GM19468 (cell line): ENCODE results near the gene LYRM7.

ENCODE experiments used
- ATAC-seq: cut with Tn5 transposase; IDR thresholded peaks from one replicate; pipeline ENCODE4 v1.9.1; 2021; ENCODE audit warnings: mild to moderate bottlenecking, moderate library complexity, moderate number of reproducible peaks; ENCODE audit not compliant: unreplicated experiment; ENCODE audit errors: extremely low read depth

Gene LYRM7

DNA sequence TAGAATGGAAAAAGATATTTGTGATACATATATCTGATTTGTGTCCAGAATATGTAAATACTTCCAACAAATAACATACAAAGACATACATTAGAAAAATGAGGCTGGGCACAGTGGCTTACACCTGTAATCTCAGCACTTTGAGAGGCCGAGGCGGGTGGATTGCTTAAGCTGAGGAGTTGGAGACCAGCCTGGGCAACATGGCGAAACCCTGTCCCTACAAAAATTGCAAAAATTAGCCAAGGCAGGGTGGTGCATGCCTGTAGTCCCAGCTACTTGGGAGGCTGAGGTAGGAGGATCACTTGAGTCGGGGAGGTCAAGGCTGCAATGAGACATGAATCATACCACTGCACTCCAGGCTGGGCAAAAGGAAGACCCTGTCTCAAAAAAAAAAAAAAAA is 47.0 kb downstream of the LYRM7 start:
- ATAC-seq, result no peak

DNA sequence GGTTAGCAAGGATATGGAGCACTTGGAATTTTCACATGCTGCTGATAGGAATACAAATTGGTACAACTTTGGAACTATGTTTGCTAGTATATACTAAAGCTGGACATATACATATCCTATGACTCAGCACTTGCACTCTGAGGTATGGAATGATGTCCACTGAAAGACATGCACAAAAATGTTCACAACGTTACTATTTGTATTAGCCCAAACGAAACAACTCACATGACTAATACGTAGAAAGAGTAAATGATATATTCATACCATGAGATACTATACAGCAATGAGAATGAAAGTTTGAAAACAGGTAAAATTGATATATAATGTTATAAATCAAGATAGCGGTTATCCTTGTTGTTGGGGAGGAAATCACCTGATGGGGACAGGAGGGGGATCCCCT is 47.6 kb downstream of the LYRM7 start:
- no peak for ATAC-seq

DNA sequence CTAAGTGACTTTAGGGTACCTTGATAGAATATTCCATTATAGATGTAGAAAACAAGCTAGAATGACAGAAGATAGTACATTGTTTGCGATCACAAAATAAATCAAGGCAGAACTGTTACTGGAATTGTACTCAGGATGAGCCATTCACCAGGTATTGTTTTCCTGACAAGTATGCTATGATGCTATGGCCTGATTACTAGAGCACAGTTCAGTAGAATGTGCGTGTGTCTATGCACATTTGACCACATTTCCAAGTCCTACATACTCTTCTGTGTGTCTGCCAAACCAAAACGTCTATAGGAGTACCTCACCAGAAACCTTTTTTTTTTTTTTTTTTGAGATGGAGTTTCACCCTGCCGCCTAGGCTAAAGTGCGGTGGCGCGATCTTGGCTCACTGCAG is 49.8 kb downstream of the LYRM7 start:
- no peak for ATAC-seq

DNA sequence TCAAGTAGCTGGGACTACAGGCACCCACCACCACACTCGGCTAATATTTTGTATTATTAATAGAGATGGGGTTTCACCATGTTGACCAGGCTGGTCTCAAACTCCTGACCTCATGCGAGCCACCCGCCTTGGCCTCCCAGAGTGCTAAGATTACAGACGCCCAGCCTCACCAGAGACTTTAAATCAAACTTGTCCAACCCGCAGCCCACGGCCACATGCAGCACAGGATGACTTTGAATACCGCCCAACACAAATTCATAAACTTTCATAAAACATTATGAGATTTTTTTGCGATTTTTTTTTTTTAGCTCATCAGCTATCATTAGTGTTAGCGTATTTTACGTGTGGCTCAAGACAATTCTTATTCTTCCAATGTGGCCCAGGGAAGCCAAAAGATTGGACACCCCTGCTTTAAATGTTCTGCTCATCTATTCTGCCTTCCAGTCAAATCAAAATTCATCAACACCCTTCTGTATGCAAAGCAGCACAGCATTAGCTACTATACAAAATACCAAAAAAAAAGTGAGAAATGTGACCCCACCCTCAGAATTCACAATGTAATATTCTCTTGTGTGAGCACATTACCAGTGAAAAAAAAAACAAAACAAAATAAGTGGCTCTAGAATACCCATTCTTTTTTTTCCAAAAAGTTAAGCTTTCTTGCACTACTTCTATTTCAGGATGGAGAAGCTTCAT is 50.4 kb downstream of the LYRM7 start:
- ATAC-seq, result no peak

DNA sequence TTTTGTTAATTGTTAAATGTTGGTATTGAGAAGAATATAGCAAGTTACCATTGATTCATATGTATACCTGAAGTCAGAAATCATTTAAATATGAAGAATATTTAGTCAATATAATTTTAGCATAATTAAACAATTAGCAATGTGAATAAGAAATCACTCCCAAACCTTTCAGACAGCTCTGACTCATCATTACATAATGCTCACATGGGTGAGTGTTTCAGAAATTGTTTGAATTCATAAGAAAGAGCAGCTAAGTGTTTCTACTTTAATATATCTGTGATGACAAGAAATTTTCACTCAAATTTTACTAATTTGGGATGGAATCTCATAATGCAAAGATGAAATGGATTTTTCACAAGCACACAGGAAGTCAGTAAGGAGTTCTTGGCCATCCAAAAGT is 51.1 kb downstream of the LYRM7 start:
- no peak for ATAC-seq

DNA sequence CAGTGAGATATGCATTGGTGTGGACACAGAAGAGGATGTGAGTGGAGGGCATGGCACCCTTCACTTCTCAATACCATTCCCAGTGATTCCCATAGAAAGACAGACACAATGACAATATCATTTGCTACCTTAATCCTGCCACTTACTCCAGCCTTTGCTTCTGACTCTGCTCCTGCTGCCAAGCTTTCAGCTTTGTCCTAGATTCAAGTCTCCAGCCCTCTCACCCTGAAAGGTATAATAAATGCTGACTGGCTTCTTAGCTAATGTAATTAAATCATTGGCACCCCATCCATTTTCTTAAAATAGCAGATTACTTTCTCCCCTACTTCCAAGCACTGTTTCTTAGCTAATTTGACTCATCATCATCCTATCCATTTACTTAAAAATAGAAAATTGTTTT is 52.0 kb downstream of the LYRM7 start:
- ATAC-seq, result no peak

DNA sequence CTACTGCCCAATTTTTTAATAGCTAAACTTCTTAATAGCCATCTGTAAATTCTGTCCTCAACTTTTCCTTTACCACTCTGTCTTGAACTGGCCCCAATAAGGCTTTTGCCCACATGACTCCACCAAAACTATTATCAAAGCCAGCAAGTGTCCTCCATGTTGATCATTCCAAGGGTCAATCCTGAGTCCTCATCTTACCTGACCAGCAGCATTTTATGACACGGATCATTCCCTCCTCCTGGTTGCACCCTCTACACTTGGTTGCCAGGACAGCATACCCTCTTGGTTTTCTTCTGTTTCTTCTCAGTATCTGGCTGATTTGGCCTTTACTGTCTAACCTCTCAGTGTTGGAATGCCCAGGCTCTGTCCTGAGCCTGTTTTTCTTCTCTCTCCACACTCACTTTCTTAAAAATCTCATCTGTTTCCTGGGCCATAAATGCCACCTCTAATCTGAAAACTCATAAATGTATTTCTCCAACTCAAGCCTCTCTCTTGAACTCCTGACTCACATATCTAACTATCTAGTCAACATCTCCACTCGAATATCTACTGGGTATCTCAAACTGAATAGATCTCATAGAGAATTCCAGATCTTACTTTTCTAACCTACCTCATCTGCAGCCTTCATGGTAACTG is 53.1 kb downstream of the LYRM7 start:
- no peak for ATAC-seq

DNA sequence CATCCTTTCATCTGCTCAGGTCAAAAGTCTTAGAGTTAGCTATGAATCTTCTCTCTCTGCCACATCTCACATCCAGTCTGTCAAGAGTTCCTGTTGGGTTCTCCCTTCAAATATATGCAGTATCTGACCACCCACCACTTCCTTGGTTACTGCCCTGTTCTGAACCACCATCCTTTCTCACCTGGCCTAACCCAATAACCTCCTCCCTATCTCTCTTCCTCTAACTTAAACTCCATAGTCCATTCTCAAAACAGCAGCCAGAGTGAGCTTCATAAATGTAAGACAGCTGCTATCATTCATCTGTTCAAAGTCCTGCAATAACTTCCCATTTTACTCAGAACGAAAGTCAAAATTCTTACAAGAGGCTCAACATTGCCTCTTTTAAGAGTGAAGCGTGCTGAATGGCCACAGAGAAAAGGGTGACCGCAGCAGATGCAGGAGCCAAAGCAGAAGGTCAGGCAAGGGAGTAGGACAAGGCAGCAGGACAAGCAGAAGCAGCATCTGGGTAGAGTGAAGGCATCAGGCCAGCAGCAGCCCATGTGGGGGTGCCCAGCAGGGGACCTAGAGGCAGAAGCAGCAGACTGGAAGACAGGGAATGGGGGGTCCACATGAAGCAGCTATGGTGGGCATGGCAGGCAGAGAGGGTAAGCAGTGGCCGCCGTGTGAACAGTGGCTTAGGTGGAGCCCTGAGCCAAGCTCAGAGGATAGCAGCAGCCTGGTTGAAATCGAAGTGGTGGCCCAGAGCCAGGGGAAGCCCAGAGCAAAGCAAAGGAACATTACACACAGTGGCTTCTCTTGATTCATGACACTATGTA is 53.9 kb downstream of the LYRM7 start:
- peak; percentile 87 for ATAC-seq

DNA sequence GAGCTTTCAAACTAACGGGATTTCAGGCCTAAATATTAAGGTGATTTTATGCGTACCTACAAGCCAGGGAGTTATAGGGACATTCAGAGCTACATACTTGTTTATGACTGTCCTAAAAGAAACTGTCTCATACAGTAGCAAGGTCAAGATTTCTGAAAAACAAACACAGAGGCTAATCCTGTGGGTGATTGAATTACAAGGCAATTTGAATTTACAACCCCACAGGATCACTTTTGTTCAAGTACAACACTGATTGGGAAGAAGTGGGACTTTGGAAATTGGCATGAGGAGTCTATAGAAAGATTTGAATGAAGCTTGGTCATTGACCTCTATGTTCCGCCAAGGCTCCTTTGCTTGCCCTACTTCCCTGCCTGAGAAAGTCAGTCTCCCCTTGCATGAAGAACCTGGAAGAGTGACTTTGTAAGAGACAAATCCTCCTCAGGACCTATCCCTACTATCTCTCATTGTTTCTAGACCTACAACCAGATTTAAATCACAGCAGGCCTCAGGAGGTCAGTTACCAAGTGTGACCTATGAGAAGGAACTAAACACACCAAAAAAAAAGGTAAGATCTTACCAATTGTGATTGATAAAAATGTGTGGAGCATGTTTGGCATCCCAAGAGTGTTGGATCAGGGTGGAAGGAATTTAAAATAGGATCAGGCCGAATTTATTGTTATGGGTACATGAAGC is 54.7 kb downstream of the LYRM7 start:
- ATAC-seq, result no peak

DNA sequence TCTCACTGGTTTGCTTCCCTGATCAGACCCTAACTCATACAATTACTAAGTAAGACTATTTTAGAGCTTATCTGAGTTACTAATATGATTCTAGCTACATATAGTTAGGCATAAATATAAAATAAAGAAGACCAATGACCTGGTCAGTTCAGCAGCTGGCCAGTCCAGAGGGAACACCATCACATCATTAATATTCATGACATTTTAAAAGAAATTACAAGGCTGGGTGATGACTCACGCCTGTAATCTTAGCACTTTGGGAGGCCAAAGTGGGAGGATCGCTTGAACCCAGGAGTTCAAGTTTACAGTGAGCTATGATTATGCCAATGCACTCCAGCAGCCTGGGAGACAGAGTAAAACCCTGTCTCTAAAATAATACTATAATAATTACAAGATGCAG is 56.2 kb downstream of the LYRM7 start:
- ATAC-seq, result no peak

DNA sequence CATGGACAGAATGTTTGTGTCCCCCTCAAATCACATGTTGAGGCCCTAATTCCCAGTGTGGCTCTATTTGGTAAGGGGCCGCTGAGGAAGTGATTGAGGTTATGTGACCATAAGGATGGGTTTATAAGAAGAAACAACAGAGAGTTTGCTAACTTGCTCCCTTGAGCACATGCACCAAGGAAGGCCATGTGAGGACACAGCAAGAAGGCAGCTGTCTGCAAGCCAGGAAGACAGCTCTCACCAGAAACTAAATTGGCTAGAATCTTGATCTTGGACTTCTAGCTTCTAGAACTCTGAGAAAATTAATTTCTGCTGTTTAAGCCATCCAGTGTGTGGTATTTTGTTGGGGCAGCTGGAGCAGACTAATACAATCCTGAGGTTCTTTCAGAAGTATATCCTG is 57.9 kb downstream of the LYRM7 start:
- ATAC-seq, result no peak

DNA sequence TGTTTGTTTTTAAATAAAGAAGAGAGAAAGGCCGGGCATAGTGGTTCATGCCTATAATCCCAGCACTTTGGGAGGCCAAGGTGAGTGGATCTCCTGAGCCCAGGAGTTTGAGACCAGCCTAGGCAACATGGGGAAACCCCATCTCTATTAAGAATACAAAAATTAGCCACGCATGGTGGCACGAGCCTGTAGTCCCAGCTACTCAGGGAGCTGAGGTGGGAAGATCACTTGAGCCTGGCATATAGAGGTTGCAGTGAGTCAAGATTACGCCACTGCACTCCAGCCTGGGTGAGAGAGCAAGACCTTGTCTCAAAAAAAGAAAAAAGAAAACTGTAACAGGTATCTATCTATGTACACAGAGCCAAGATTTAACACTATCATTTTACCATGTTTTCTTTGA is 58.9 kb downstream of the LYRM7 start:
- ATAC-seq, result no peak

DNA sequence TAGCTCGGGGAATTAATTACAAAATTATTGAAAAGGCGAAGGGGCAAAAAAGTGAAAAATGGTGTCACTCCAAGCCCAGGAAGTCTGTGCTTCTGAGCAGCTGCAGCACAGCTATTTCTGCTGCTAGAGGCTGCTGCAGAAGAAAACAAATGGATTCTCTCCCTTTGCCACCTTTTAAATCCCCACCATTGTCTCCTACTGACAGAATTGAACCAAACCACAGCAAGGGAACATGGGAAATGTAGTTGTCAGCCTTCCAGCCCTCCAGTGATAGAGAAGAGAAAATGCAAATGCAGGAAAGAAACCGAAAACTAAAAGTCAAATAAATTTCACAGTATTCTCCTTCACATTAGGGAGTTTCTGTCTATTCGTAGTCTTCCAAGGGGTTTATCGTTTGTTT is 59.7 kb downstream of the LYRM7 start:
- peak; percentile 79 for ATAC-seq

DNA sequence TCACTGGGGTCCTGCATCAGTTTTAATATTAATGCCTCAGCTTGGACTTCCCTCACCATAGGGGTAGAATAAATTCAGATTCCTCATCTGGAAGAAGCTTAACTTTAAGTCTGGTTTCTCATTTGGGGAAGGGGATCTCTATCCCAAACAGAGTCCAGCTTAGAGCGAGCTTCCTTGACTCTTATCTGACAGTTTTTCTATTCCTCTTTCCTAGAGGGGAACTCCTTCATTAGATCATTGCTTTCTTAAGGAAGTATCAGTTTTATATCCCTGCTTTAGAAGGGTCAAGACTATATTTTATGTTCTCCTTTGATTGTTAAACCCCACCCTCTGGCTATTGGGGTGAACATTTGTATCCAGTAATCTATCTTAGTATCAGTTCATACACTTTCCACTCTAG is 68.9 kb downstream of the LYRM7 start:
- ATAC-seq, result no peak

DNA sequence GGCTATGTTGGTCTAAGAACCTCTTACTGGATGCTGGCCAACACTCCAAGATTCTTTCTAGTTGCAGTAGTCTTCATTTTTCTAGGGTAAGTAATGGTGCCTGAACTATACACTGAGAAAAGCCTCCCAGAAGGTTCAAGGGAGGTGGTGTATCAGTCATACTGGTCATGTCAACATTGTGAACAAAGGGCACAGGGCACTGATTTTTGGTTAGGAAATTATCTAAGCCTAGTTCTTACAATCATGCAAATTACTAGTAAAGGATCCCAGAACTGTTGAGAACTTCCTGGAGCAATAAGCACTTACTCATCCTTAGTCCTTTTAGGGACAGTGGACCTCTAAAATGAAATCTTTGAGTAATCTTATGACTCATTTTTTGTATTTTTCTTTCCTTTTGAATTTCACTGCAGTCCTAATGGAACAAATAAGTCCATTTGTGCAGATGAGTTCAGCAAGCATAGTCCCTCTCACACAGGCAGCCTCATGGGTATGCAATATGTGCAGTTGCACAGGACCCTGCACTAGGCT is 72.0 kb downstream of the LYRM7 start:
- ATAC-seq, result no peak

DNA sequence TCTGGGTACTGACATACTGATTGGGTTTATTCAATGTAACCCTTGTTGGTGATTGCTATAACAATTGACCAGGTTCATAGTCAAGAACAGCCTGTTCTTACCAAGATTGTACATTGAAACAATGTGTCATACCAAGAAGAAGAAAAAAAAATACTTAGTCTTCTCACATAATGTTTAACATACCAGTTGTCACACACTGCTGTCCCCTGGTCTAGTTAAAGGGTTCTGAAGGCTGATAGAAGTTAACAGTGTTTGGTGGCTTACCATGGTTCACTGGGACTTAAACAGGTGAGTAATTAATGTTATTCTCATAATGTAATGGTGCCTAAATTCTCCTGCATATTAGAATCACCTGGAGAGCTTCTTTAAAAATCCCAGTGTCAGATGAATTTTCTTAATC is 74.6 kb downstream of the LYRM7 start:
- no peak for ATAC-seq

DNA sequence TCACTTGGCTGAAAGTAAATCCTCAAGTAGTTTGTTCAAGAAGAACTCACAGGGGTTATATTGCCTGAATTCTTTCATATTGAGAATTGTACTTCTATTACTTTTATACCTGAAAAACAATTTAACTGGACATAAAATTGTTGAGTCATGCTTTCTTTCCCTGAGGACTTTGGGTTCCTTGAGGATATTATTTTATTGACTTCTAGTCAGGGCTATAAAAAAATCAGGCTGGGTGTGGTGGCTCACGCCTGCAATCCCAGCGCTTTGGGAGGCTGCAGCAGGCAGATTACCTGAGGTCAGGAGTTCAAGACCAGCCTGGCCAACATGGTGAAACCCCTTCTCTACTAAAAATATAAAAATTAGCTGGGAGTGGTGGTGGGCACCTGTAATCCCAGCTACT is 75.2 kb downstream of the LYRM7 start:
- no peak for ATAC-seq

DNA sequence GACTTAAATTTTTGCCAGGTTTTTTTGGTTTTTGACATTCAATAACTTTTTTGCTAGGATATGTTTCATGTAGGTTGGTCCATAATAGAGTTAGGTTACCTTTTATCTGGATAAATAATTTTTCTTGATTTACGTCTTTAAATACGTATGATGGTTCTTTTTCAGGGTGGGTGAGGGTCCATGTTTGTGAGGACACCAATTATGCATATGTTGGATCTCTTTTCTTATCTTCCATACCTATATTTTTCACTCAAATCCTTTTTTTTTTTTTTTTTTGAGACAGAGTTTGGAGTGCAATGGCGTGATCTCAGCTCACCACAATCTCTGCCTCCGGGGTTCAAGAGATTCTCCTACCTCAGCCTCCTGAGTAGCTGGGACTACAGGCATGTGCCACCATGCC is 75.8 kb downstream of the LYRM7 start:
- ATAC-seq, result no peak

DNA sequence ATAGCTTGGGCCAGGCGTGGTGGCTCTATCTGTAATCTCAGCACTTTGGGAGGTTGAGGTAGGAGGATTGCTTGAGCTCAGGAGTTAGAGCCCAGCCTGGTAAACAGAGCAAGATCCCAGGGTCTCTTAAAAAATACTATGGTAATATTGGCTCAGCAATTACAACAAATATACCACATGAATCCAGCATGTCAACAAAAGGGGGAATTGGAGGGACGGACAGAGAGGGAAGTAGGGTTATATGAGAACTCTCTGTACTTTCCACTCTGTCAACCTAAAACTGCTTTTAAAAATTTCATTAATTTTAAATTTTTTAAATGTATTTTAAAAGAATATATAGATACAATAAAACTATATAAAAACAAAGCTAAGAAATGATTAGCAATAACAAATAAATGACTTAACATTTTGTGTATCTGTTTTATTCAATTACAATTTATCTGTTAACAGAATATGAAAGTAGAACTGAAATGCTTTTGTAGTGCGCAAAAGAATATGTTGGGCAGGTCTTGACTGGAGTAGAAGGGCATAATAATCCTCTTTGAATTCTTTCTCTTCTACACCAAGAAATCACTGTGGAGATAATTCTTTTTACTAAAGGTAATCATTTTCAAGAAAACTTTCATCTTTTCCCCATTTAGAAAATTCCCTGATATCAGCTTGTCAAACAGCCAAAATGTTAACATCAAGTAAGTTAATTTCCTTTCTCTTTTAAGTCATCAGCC is 80.2 kb downstream of the LYRM7 start:
- no peak for ATAC-seq

DNA sequence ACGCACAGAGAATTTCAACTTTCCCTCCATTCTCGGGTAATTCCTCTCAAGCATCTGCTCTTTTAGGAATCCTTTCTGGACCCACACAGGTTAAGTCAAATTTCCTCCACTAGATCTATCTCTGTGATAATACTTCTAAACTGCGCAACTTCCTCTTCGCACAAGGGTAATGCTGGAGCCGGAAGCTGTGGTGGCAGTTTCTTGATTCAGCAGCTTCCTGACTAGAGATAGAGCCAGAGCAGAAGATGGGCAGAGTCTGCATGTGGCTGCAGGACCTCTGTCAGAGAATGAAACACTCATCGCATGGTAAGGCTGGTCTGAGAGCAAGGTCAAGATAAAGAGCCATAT is 82.1 kb downstream of the LYRM7 start:
- ATAC-seq, result peak; percentile 96
